Stimulated activated CD8-positive, alpha-beta memory T cell treated with anti-CD3 and anti-CD28 coated beads, Interleukin-15, amount 100 ng/mL, for 1 hour (primary cell): Measurements from ENCODE around the gene BRD8.
"Not testable (repeated sequence)": the region's sequence is repeated elsewhere in the genome, so short reads cannot be mapped to it uniquely, and the experiment has no call there.

Experiments
- DNase-seq: peaks from one replicate; pipeline ENCODE4 v3.0.0-alpha.2; 2020; ENCODE audit warnings: low read depth

The BRD8 gene

GRCh38 chr5:138157626-138158025 is 20.8 kb downstream of the BRD8 start:
- no peak for DNase-seq

- DNase-seq, result not testable (repeated sequence)
Measured at GRCh38 chr5:138155977-138156376, 22.5 kb downstream of the BRD8 start.

- no peak for DNase-seq
Measured at GRCh38 chr5:138149530-138149929, 28.9 kb downstream of the BRD8 start.

- no peak for DNase-seq
Measured at GRCh38 chr5:138148811-138149210, 29.6 kb downstream of the BRD8 start.

- not testable (repeated sequence) for DNase-seq
Measured at GRCh38 chr5:138143578-138143977, 34.9 kb downstream of the BRD8 start.

GRCh38 chr5:138141734-138142133 is 36.7 kb downstream of the BRD8 start:
- no peak for DNase-seq

GRCh38 chr5:138140268-138140667 is 38.2 kb downstream of the BRD8 start:
- no peak for DNase-seq

GRCh38 chr5:138139781-138140090 is 38.7 kb downstream of the BRD8 start:
- no peak for DNase-seq

GRCh38 chr5:138138949-138139780 is 39.3 kb downstream of the BRD8 start, which contains the start of gene NME5:
Gene NME5 (minus strand): TSS chr5:138139428. CDS start chr5:138138780, 648 bp downstream.
- DNase-seq, result no peak

- no peak for DNase-seq
Measured at GRCh38 chr5:138132543-138132942, 45.9 kb downstream of the BRD8 start.

GRCh38 chr5:138129347-138129746 is 49.1 kb downstream of the BRD8 start:
- no peak for DNase-seq

- DNase-seq, result no peak
Measured at GRCh38 chr5:138128334-138128733, 50.1 kb downstream of the BRD8 start.

GRCh38 chr5:138115254-138115653 is 63.2 kb downstream of the BRD8 start:
- no peak for DNase-seq

GRCh38 chr5:138111937-138112336 is 66.5 kb downstream of the BRD8 start:
- no peak for DNase-seq

- DNase-seq, result no peak
Measured at GRCh38 chr5:138111181-138111580, 67.2 kb downstream of the BRD8 start.

GRCh38 chr5:138110266-138110963 is 68.0 kb downstream of the BRD8 start:
- DNase-seq, result no peak

GRCh38 chr5:138109463-138110265 is 68.8 kb downstream of the BRD8 start:
- no peak for DNase-seq

- no peak for DNase-seq
Measured at GRCh38 chr5:138107213-138107612, 71.2 kb downstream of the BRD8 start.

GRCh38 chr5:138105709-138106108 is 72.7 kb downstream of the BRD8 start:
- no peak for DNase-seq

GRCh38 chr5:138103319-138103637 is 75.2 kb downstream of the BRD8 start:
- no peak for DNase-seq

GRCh38 chr5:138102454-138103318 is 75.7 kb downstream of the BRD8 start:
- no peak for DNase-seq
